K562 (cell line): Measurements from ENCODE around the gene SIGLEC15. TPM values are rescaled to one million over a fixed set of nuclear protein-coding genes. Genes with fewer than 3 reads are reported as not detected.

Experiments used
- ATAC-seq: fragments of 200-7000 bp; cut with Tn5 transposase; 3 replicates; pipeline ENCODE4 v1.9.1; 2020; ENCODE audit warnings: moderate library complexity
- BruUV-seq: library from RNA; stranded (reverse); fragments of 400-500 nt; replicated peaks from 2 replicates; lab custom pipeline; 2021; lab: Mats Ljungman, UMichigan
- CTCF ChIA-PET: fragments of 300-600 bp; formaldehyde crosslinking; extraction: SDS; loops from one replicate; lab custom pipeline; 2021; ENCODE audit warnings: low intra/inter-chr PET ratio; lab: Yijun Ruan, JAX
- POLR2A ChIA-PET: fragments of 300-600, 350-650 bp; sonication (Branson Sonifier 250); formaldehyde crosslinking; extraction: SDS; loops from one replicate; lab custom pipeline; 2021; ENCODE audit warnings: antibody characterized with exemption, inconsistent platforms; lab: Yijun Ruan, JAX
- DNase-seq, 4 experiments: peaks; one replicate each; pipeline versions ENCODE4 v3.0.0 to v3.0.0-alpha.2; 2011 to 2018; ENCODE audit warnings: low spot score in 3 of 4, mixed read lengths in 3 of 4; ENCODE audit errors: extremely low read depth in 1 of 4
- FAIRE-seq: peaks from 2 replicates; lab custom pipeline; 2011; peaks lifted over from hg19 to GRCh38; lab: Jason Lieb, UNC
- H2AFZ ChIP-seq: 2 replicates; pipeline ENCODE4 v1.6.0; 2011; ENCODE audit warnings: low read depth, low read length, control low read depth, inconsistent platforms
- H3K27ac ChIP-seq: fragments of 200-600 bp; 3 replicates; pipeline ENCODE4 v1.8.0; 2011; ENCODE audit warnings: low read depth, mild to moderate bottlenecking, control low read depth, inconsistent platforms, low read length, moderate library complexity, mixed read lengths; ENCODE audit errors: extremely low read depth
- H3K27me3 ChIP-seq, 2 experiments: fragments of 300-600 bp in 1 of 2; 2 replicates in 1 of 2; 3 replicates in 1 of 2; pipeline versions ENCODE4 v1.6.0 to v1.8.0; 2011; ENCODE audit warnings: inconsistent platforms in 2 of 2, low read length in 2 of 2, mild to moderate bottlenecking in 1 of 2, mixed read lengths in 1 of 2, moderate library complexity in 1 of 2; ENCODE audit not compliant: control insufficient read depth in 2 of 2, insufficient read depth in 2 of 2
- H3K36me3 ChIP-seq: fragments of 300-600 bp; 3 replicates; pipeline ENCODE4 v1.8.0; 2011; ENCODE audit warnings: mild to moderate bottlenecking, low read length, inconsistent platforms; ENCODE audit not compliant: control insufficient read depth, insufficient read depth
- H3K4me1 ChIP-seq, 2 experiments: fragments of 200-600 bp in 1 of 2; replicated peaks in 1 of 2; 2 replicates in 1 of 2; 3 replicates in 1 of 2; pipeline versions ENCODE4 v1.5.1 to v1.8.0; 2011; ENCODE audit warnings: inconsistent platforms in 2 of 2, low read length in 2 of 2, mild to moderate bottlenecking in 1 of 2, mixed read lengths in 1 of 2, moderate library complexity in 1 of 2; ENCODE audit not compliant: control insufficient read depth in 2 of 2, insufficient read depth in 2 of 2
- H3K4me2 ChIP-seq: 2 replicates; pipeline ENCODE4 v1.6.1; 2011; ENCODE audit warnings: low read length, control low read depth, inconsistent platforms, mixed read lengths; ENCODE audit not compliant: insufficient read depth
- H3K4me3 ChIP-seq: fragments of 200-600 bp; sonication (generic), shearing (Covaris generic); 2 replicates; pipeline ENCODE4 v1.5.1; 2016; ENCODE audit warnings: control low read depth, inconsistent platforms
- H3K79me2 ChIP-seq: fragments of 200-600 bp; 3 replicates; pipeline ENCODE4 v1.8.0; 2011; ENCODE audit warnings: low read length, inconsistent platforms; ENCODE audit not compliant: control insufficient read depth, insufficient read depth
- H3K9ac ChIP-seq, 2 experiments: 2 replicates each; pipeline versions ENCODE4 v1.6.0 to v1.6.1; 2011; ENCODE audit warnings: low read depth in 2 of 2, low read length in 2 of 2, control low read depth in 1 of 2, inconsistent platforms in 1 of 2, mild to moderate bottlenecking in 1 of 2, mixed read lengths in 1 of 2; ENCODE audit not compliant: insufficient read depth in 1 of 2
- H3K9me1 ChIP-seq: one replicate; pipeline ENCODE4 v1.6.0; 2011; ENCODE audit warnings: inconsistent platforms, mild to moderate bottlenecking, low read length, moderate library complexity; ENCODE audit not compliant: control insufficient read depth, insufficient read depth
- H3K9me3 ChIP-seq: replicated peaks from 2 replicates; pipeline ENCODE4 v1.5.1; 2011; ENCODE audit warnings: low read depth, low read length, inconsistent platforms; ENCODE audit not compliant: control insufficient read depth, insufficient read depth
- H4K20me1 ChIP-seq: replicated peaks from 2 replicates; pipeline ENCODE4 v1.6.1; 2011; ENCODE audit warnings: low read length, inconsistent platforms, mixed read lengths; ENCODE audit not compliant: control insufficient read depth, insufficient read depth
- CBX8 ChIP-seq: fragments of 200-600 bp; sonication (generic); IDR thresholded peaks from 2 replicates; pipeline ENCODE4 v1.6.1; 2012; ENCODE audit warnings: borderline replicate concordance, mixed run types, low read depth, mild to moderate bottlenecking, moderate library complexity, mixed read lengths, low read length, control low read depth, inconsistent platforms; ENCODE audit not compliant: poor library complexity, severe bottlenecking; ENCODE audit errors: extremely low read depth
- ETV1 ChIP-seq: fragments of 450-650 bp; conservative IDR thresholded peaks from 2 replicates; pipeline ENCODE4 v1.6.1; 2016; ENCODE audit warnings: missing genetic modification characterization, control low read depth, low read depth, missing compliant biosample characterization
- FOXM1 ChIP-seq, 2 experiments: fragments of 450-650 bp in 1 of 2; sonication (generic) in 1 of 2; formaldehyde crosslinking in 1 of 2; IDR thresholded peaks; 2 replicates each; pipeline versions ENCODE4 v1.6.1 to v1.9.0; 2017 to 2022; ENCODE audit warnings: low read depth in 2 of 2, mild to moderate bottlenecking in 2 of 2, missing genetic modification reagents in 1 of 2, moderate library complexity in 1 of 2
- KLF13 ChIP-seq: fragments of 450-650 bp; IDR thresholded peaks from 2 replicates; pipeline ENCODE4 v1.6.1; 2016; ENCODE audit warnings: missing genetic modification characterization, low read depth, mild to moderate bottlenecking, missing compliant biosample characterization, moderate library complexity, borderline replicate concordance
- OTX1 ChIP-seq: fragments of 450-650 bp; formaldehyde crosslinking; IDR thresholded peaks from 2 replicates; pipeline ENCODE4 v1.4.0; 2022; ENCODE audit warnings: mild to moderate bottlenecking
- RUNX1 ChIP-seq: sonication (generic); IDR thresholded peaks from 2 replicates; pipeline ENCODE4 v1.6.1; 2016; ENCODE audit warnings: antibody characterized with exemption, low read depth
- ZNF143 ChIP-seq: sonication (generic); formaldehyde crosslinking; IDR thresholded peaks from 2 replicates; pipeline ENCODE4 v1.9.0; 2022; ENCODE audit warnings: mild to moderate bottlenecking, missing genetic modification reagents
- ZNF668 ChIP-seq: fragments of 250-450 bp; sonication (Bioruptor Pico); IDR thresholded peaks from 2 replicates; pipeline ENCODE4 v1.8.0; 2022; ENCODE audit warnings: mild to moderate bottlenecking, inconsistent platforms
- WGBS: fragments of 100-300 bp; shearing (Covaris generic); methylation state at CpG from one replicate; pipeline ENCODE4 v1.1.6; 2016; ENCODE audit warnings: low coverage, mixed read lengths; ENCODE audit not compliant: insufficient coverage; ENCODE audit errors: missing lambda C conversion rate; 5-methylcytosine and 5-hydroxymethylcytosine counted together
- in situ Hi-C: fragments of 300-500 bp; cut with MboI; formaldehyde crosslinking; loops from 4 replicates; pipeline ENCODE4 v1.15.0; 2018; ENCODE audit warnings: inconsistent platforms, mixed read lengths
- intact Hi-C: fragments of 100-400 bp; cut with micrococcal nuclease; formaldehyde crosslinking; loops from 2 replicates; pipeline ENCODE4 v1.14.2; 2022
- polyA plus RNA-seq, 8 experiments: library from polyadenylated mRNA; depleted of rRNA in 4 of 8; stranded (reverse) in 5 of 8; unstranded in 3 of 8; fragments of >200 nt; fragmentation: Nextera tagmentation in 2 of 8; fragmentation: Illumina TruSeq in 1 of 8; extraction: Ambion mirVana in 2 of 8; extraction: Trizol in 1 of 8; gene quantifications; 2 replicates each; pipeline versions ENCODE4 v1.2.1 to v1.2.3, GENCODE V29; 2011 to 2014; ENCODE audit warnings: inconsistent platforms in 1 of 8, missing spikeins in 1 of 8
- total RNA-seq, 7 experiments: library from RNA; depleted of rRNA in 6 of 7; stranded (reverse); fragments of >200 nt in 6 of 7; fragmentation: Illumina TruSeq in 2 of 7; extraction: Trizol in 2 of 7; gene quantifications; 2 replicates each; pipeline versions ENCODE4 v1.2.1 to v1.2.3, GENCODE V29; 2011 to 2021; ENCODE audit warnings: low replicate concordance in 1 of 7
- TF ChIP-seq, protein P1 (sequence below): IDR thresholded peaks from 2 replicates; pipeline ENCODE4 v1.6.1; 2016; ENCODE audit warnings: missing genetic modification characterization, missing compliant biosample characterization
- TF ChIP-seq, protein P2 (sequence below), 3 experiments: fragments of 200-800 bp in 1 of 3; fragments of 250-450 bp in 1 of 3; fragments of 450-650 bp in 1 of 3; sonication (Bioruptor Pico) in 1 of 3; sonication (Bioruptor generic) in 1 of 3; formaldehyde crosslinking in 1 of 3; IDR thresholded peaks; 2 replicates each; pipeline versions ENCODE4 v1.6.1 to v1.8.0; 2016 to 2022; ENCODE audit warnings: mild to moderate bottlenecking in 2 of 3, missing genetic modification characterization in 2 of 3, missing compliant biosample characterization in 1 of 3, moderate library complexity in 1 of 3

SIGLEC15 gene
- total and polyA plus RNA-seq, 9 of the 15 experiments (the other 6 are each of a cell fraction or from before 2014, with no cell fraction given), result not detected

DNA sequence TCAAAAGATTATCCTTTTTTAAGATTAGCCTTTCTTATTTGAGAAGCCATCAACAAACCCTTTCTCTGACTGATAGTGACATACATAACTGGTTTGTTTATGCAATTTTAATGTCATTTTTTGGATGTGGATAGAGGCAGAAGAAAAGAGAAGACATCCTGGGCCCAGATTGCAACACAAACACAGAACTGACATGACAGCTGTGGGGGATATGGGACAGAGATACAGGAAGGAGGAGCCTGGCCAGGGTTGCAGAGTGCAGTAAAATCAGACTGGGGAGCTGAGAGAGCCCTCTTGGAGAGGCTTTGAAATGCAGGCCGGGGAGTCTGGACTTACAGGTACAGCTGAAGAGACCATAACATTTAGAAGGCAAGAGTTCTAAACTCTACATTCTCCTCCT is 65.1 kb downstream of the SIGLEC15 start:
- no peak for FAIRE-seq
- intact Hi-C loops, result no loop called here
- WGBS, result no CpG with 5 or more reads among the region's 1 CpG
- no peak for TF ChIP-seq OTX1 (CRISPR knock-in tag)
- no peak for TF ChIP-seq ETV1 (tag)
- no peak for TF ChIP-seq FOXM1 (IDR thresholded peaks at IDR 0.05; ENCODE audit: low read depth)
- no peak for TF ChIP-seq FOXM1 (CRISPR knock-in tag; IDR thresholded peaks at IDR 0.05; ENCODE audit: low read depth)
- TF ChIP-seq ZNF668 (CRISPR knock-in tag), result no peak
- no peak for TF ChIP-seq KLF13 (tag)
- no peak for TF ChIP-seq ZNF143 (CRISPR knock-in tag)
- TF ChIP-seq CBX8, result no peak
- TF ChIP-seq, protein P1, sequence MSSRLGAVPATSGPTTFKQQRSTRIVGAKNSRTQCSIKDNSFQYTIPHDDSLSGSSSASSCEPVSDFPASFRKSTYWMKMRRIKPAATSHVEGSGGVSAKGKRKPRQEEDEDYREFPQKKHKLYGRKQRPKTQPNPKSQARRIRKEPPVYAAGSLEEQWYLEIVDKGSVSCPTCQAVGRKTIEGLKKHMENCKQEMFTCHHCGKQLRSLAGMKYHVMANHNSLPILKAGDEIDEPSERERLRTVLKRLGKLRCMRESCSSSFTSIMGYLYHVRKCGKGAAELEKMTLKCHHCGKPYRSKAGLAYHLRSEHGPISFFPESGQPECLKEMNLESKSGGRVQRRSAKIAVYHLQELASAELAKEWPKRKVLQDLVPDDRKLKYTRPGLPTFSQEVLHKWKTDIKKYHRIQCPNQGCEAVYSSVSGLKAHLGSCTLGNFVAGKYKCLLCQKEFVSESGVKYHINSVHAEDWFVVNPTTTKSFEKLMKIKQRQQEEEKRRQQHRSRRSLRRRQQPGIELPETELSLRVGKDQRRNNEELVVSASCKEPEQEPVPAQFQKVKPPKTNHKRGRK (tag), result no peak
- TF ChIP-seq, protein P2, sequence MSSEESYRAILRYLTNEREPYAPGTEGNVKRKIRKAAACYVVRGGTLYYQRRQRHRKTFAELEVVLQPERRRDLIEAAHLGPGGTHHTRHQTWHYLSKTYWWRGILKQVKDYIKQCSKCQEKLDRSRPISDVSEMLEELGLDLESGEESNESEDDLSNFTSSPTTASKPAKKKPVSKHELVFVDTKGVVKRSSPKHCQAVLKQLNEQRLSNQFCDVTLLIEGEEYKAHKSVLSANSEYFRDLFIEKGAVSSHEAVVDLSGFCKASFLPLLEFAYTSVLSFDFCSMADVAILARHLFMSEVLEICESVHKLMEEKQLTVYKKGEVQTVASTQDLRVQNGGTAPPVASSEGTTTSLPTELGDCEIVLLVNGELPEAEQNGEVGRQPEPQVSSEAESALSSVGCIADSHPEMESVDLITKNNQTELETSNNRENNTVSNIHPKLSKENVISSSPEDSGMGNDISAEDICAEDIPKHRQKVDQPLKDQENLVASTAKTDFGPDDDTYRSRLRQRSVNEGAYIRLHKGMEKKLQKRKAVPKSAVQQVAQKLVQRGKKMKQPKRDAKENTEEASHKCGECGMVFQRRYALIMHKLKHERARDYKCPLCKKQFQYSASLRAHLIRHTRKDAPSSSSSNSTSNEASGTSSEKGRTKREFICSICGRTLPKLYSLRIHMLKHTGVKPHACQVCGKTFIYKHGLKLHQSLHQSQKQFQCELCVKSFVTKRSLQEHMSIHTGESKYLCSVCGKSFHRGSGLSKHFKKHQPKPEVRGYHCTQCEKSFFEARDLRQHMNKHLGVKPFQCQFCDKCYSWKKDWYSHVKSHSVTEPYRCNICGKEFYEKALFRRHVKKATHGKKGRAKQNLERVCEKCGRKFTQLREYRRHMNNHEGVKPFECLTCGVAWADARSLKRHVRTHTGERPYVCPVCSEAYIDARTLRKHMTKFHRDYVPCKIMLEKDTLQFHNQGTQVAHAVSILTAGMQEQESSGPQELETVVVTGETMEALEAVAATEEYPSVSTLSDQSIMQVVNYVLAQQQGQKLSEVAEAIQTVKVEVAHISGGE (CRISPR knock-in tag; IDR thresholded peaks at IDR 0.05), result no peak
- TF ChIP-seq RUNX1, result no peak

More for the DNA sequence above, 65.1 kb downstream of the SIGLEC15 start:
- H3K9ac ChIP-seq, result no peak overlapping the region
- H2AFZ ChIP-seq, result no peak overlapping the region
- ChIA-PET CTCF (no interaction called here), POLR2A (no interaction called here)
- H3K4me1 ChIP-seq, result no peaks in the 10 kb centered on the region
- no peak overlapping the region for H3K27ac ChIP-seq
- no peaks in the 10 kb centered on the region for H3K9me3 ChIP-seq
- no peak overlapping the region for H3K4me2 ChIP-seq
- no peaks in the 10 kb centered on the region for H3K79me2 ChIP-seq
- no peaks in the 10 kb centered on the region for H3K27me3 ChIP-seq
- no peak for DNase-seq
- BruUV-seq, result no TSS peak
- no peak overlapping the region for H3K4me3 ChIP-seq
- no peaks in the 10 kb centered on the region for H4K20me1 ChIP-seq
- in situ Hi-C loops, result no loop called here
- H3K36me3 ChIP-seq, result peaks cover 15% of the 10 kb centered on the region; the same call in 2 of the 3 replicates
- H3K9me1 ChIP-seq, result no peaks in the 10 kb centered on the region
- ATAC-seq, result no peak
